Measurements from ENCODE around the gene OBP2A. TPM values are rescaled to one million over a fixed set of nuclear protein-coding genes. Genes with fewer than 3 reads are reported as not detected.

The OBP2A gene
- total RNA-seq, 1 experiment from 2014 or later = not detected

DNA sequence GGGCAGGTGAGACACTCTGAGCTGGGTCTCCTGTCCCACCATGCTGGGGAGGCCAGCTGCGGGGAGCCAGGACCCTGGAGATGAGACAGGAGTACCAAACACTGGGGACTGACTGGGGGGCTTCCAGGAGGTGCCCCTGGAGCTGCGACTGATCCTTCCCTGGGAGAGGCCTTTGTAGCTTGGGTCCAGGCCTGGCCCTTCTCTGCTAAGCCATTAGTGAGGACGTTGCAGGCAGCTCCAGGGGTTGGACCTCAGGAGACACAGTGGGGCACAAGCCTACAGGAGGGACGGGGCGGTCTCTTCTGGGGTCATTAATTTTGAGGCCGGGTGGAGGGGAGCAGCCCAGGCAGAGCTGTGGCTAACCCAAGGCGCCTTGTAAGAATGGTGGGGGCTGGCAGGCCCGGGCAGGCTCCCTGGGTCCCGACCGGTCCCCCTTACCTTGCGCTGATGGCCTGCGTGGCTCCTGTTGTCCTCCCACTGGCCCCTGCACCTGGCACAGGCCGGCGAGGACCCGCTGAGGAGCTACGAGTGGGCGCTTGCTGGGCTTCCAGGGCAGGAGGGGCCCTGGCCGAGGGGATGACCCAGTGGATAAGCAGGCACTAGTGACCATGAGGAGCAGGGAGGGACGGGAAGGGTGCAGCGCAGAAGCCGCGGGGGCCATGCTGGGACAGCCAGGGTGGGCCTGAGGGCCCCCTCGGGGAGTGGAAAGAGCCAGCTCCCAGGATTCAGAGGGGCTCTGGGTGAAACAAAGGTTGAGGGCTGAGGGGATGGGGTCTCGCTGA, 40.3 kb upstream of the OBP2A start:
- H3K27me3 Mint-ChIP-seq (ENCODE audit: low read depth) = no peaks in the 10 kb centered on the region
- Histone ChIP-seq H3K14ac (ENCODE audit: insufficient read depth, low read length) (no peak overlapping the region), H2BK120ac (ENCODE audit: low read depth, low read length, poor library complexity, severe bottlenecking) (no peak overlapping the region), H3K56ac (ENCODE audit: insufficient read length, low read depth, low read length) (no peak overlapping the region), H4K8ac (replicated peaks; ENCODE audit: insufficient read length, low read depth, low read length) (no peak overlapping the region), H2BK20ac (ENCODE audit: low read depth, low read length, poor library complexity, severe bottlenecking) (no peak overlapping the region), H3K23me2 (ENCODE audit: insufficient read length, low read depth, low read length, poor library complexity, severe bottlenecking) (peaks cover 4% of the 10 kb centered on the region), H4K91ac (ENCODE audit: insufficient read length, low read depth, low read length) (no peak overlapping the region), H2BK5ac (ENCODE audit: insufficient read length, low read length) (no peak overlapping the region), H3K4me1 (ENCODE audit: insufficient read depth, low read length) (no peaks in the 10 kb centered on the region; the same call in 1 of the 2 replicates), H3K27me3 (ENCODE audit: insufficient read depth, low read length) (no peaks in the 10 kb centered on the region), H2AFZ (ENCODE audit: low read length) (no peak overlapping the region), H3K79me2 (ENCODE audit: insufficient read depth, low read length) (no peaks in the 10 kb centered on the region), H3K9ac (ENCODE audit: extremely low read depth, insufficient read length, low read length) (no peak overlapping the region), H2AK5ac (ENCODE audit: insufficient read length, low read length) (no peak overlapping the region), H3K79me1 (ENCODE audit: insufficient read depth, low read depth, low read length, poor library complexity, severe bottlenecking) (no peaks in the 10 kb centered on the region), H3K4me2 (ENCODE audit: insufficient read depth, insufficient read length, low read length) (no peak overlapping the region), H3K9me3 (ENCODE audit: control insufficient read depth, low read depth, low read length) (no peaks in the 10 kb centered on the region), H3K27ac (ENCODE audit: insufficient read length, low read depth, low read length) (no peak overlapping the region), H2BK15ac (ENCODE audit: low read depth, low read length) (no peak overlapping the region), H3T11ph (ENCODE audit: low read length) (no peak overlapping the region), H2BK12ac (ENCODE audit: insufficient read length, low read depth, low read length) (no peak overlapping the region), H4K5ac (ENCODE audit: insufficient read length, low read depth, low read length) (no peak overlapping the region), H3K23ac (ENCODE audit: insufficient read length, low read depth, low read length) (no peak overlapping the region), H3K18ac (ENCODE audit: insufficient read length, low read depth, low read length) (no peak overlapping the region), H4K20me1 (ENCODE audit: control insufficient read depth, insufficient read depth, insufficient read length) (no peaks in the 10 kb centered on the region), H3K4ac (ENCODE audit: low read depth, low read length) (no peak overlapping the region)
- WGBS (ENCODE audit: extremely low coverage, insufficient read length, low lambda C conversion rate) = no CpG with 5 or more reads among the region's 24 CpGs
- peak overlapping the region in 2 of 3 experiments; percentile 59 to 85; a peak in 5 of 7 replicates for H3K27ac Mint-ChIP-seq
- H3K4me3 Mint-ChIP-seq = no peak overlapping the region
- peaks cover 3 to 10% of the 10 kb centered on the region in 2 experiments for H3K4me1 Mint-ChIP-seq
- TF ChIP-seq, protein P1, sequence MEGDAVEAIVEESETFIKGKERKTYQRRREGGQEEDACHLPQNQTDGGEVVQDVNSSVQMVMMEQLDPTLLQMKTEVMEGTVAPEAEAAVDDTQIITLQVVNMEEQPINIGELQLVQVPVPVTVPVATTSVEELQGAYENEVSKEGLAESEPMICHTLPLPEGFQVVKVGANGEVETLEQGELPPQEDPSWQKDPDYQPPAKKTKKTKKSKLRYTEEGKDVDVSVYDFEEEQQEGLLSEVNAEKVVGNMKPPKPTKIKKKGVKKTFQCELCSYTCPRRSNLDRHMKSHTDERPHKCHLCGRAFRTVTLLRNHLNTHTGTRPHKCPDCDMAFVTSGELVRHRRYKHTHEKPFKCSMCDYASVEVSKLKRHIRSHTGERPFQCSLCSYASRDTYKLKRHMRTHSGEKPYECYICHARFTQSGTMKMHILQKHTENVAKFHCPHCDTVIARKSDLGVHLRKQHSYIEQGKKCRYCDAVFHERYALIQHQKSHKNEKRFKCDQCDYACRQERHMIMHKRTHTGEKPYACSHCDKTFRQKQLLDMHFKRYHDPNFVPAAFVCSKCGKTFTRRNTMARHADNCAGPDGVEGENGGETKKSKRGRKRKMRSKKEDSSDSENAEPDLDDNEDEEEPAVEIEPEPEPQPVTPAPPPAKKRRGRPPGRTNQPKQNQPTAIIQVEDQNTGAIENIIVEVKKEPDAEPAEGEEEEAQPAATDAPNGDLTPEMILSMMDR (conservative IDR thresholded peaks at IDR 0.05) = no peak
- no peaks in the 10 kb centered on the region; a peak in 1 of 5 replicates for H3K9me3 Mint-ChIP-seq
- H3K36me3 Mint-ChIP-seq (ENCODE audit: insufficient read depth in 1 of 3, low read depth in 3 of 3) = peaks cover 18 to 38% (median 37%) of the 10 kb centered on the region in 3 experiments; a peak in 6 of 7 replicates
- DNase-seq = no peak
